ENCODE data around the gene STAC. TPM values are rescaled to one million over a fixed set of nuclear protein-coding genes. Genes with fewer than 3 reads are reported as not detected.

The STAC gene
- total and polyA plus RNA-seq, 5 donors from 2014 or later, result 0.59 to 1.0 (median 0.76) TPM

- Histone ChIP-seq H3K4me1 (ENCODE audit: control insufficient read depth, insufficient read depth, low read length, poor library complexity, severe bottlenecking) (no peaks in the 10 kb centered on the region), H3K27ac (ENCODE audit: insufficient read depth, low read length, poor library complexity, severe bottlenecking) (no peak overlapping the region), H3K36me3 (ENCODE audit: control insufficient read depth, insufficient read depth, low read length) (no peaks in the 10 kb centered on the region), H3K9me3 (ENCODE audit: control insufficient read depth in 2 of 2, low read length in 2 of 2) (no peaks in the 10 kb centered on the region), H3K4me3 (ENCODE audit: low read depth, low read length) (no peak overlapping the region), H3K27me3 (ENCODE audit: control insufficient read depth, insufficient read depth, low read length) (no peaks in the 10 kb centered on the region)
- Mint-ChIP-seq H3K27me3 (peaks cover 23% of the 10 kb centered on the region), H3K27ac (no peak overlapping the region), H3K4me3 (no peak overlapping the region), H3K9me3 (peaks cover 0 to 8% (median 0%) of the 10 kb centered on the region in 7 donors), H3K36me3 (no peaks in the 10 kb centered on the region), H3K4me1 (no peaks in the 10 kb centered on the region)
- no peak for DNase-seq
- no peak for ATAC-seq (ENCODE audit: low read depth in 2 of 2)
Observed at GRCh38 chr3:36397841-36398240, 17.5 kb downstream of the STAC start.

- H3K27ac ChIP-seq (ENCODE audit: insufficient read depth, low read length, poor library complexity, severe bottlenecking), result no peak overlapping the region
- Mint-ChIP-seq H3K27ac (no peak overlapping the region), H3K27me3 (peaks cover 14% of the 10 kb centered on the region), H3K4me1 (no peaks in the 10 kb centered on the region), H3K36me3 (no peaks in the 10 kb centered on the region), H3K4me3 (no peak overlapping the region), H3K9me3 (peaks cover 0 to 5% (median 0%) of the 10 kb centered on the region in 7 donors)
- H3K4me1 ChIP-seq (ENCODE audit: control insufficient read depth, insufficient read depth, low read length, poor library complexity, severe bottlenecking), result no peaks in the 10 kb centered on the region
- no peaks in the 10 kb centered on the region for H3K36me3 ChIP-seq (ENCODE audit: control insufficient read depth, insufficient read depth, low read length)
- ATAC-seq (ENCODE audit: low read depth in 2 of 2) (no peak), DNase-seq (no peak)
- H3K4me3 ChIP-seq (ENCODE audit: low read depth, low read length), result no peak overlapping the region
- H3K27me3 ChIP-seq (ENCODE audit: control insufficient read depth, insufficient read depth, low read length), result no peaks in the 10 kb centered on the region
- no peaks in the 10 kb centered on the region for H3K9me3 ChIP-seq (ENCODE audit: control insufficient read depth in 2 of 2, low read length in 2 of 2)
Observed at GRCh38 chr3:36399933-36400332, 19.6 kb downstream of the STAC start.

DNA sequence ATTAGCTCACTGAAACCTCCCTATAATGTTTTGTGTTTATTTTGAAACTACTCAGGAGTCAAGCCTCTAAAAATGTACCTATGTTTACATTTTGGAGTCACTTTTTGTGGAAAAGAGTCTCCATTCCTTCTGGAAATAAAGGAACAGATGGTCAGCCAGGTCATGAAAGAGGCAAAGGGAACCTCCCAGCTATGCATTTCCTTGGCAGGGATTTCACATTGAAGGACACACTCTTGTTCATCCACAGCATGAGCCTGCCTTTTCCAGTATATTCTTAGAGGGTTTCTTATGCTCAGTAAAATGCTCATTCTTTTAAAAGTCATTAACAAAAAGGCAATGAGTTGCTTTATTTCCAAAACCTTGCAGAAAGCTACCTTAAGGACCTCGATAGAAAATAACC, 20.8 kb downstream of the STAC start:
- Mint-ChIP-seq H3K4me1 (no peaks in the 10 kb centered on the region), H3K4me3 (no peak overlapping the region), H3K27ac (no peak overlapping the region), H3K36me3 (no peaks in the 10 kb centered on the region), H3K9me3 (peaks cover 0 to 3% (median 1%) of the 10 kb centered on the region in 7 donors), H3K27me3 (peaks cover 6% of the 10 kb centered on the region)
- DNase-seq (no peak), ATAC-seq (ENCODE audit: low read depth in 2 of 2) (no peak)
- Histone ChIP-seq H3K4me1 (ENCODE audit: control insufficient read depth, insufficient read depth, low read length, poor library complexity, severe bottlenecking) (no peaks in the 10 kb centered on the region), H3K9me3 (ENCODE audit: control insufficient read depth in 2 of 2, low read length in 2 of 2) (no peaks in the 10 kb centered on the region), H3K27me3 (ENCODE audit: control insufficient read depth, insufficient read depth, low read length) (no peaks in the 10 kb centered on the region), H3K4me3 (ENCODE audit: low read depth, low read length) (no peak overlapping the region), H3K27ac (ENCODE audit: insufficient read depth, low read length, poor library complexity, severe bottlenecking) (no peak overlapping the region), H3K36me3 (ENCODE audit: control insufficient read depth, insufficient read depth, low read length) (no peaks in the 10 kb centered on the region)

DNA sequence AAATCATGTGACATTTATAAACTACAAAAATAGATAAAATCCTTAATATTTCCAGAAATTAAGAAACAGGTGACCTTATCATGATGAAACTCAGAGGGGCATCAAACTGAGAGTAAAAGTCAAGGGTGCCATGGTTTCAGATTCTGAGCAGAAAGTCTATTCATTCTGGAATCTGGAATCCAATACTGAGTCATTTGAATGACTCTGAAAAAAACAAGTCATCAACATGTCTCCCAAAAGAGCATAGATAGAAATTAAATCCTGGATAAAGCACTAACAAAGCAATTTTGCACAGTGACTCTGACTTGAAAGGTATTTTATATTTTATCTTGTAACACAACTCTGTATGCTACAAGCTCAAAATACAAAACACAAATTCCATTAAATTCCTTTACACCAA, 23.4 kb downstream of the STAC start:
- Histone ChIP-seq H3K27ac (ENCODE audit: insufficient read depth, low read length, poor library complexity, severe bottlenecking) (no peak overlapping the region), H3K36me3 (ENCODE audit: control insufficient read depth, insufficient read depth, low read length) (no peaks in the 10 kb centered on the region), H3K4me3 (ENCODE audit: low read depth, low read length) (no peak overlapping the region), H3K9me3 (ENCODE audit: control insufficient read depth in 2 of 2, low read length in 2 of 2) (no peaks in the 10 kb centered on the region), H3K27me3 (ENCODE audit: control insufficient read depth, insufficient read depth, low read length) (no peaks in the 10 kb centered on the region), H3K4me1 (ENCODE audit: control insufficient read depth, insufficient read depth, low read length, poor library complexity, severe bottlenecking) (no peaks in the 10 kb centered on the region)
- ATAC-seq (ENCODE audit: low read depth in 2 of 2) (no peak), DNase-seq (no peak)
- no peaks in the 10 kb centered on the region for H3K36me3 Mint-ChIP-seq
- no peaks in the 10 kb centered on the region for H3K4me1 Mint-ChIP-seq
- no peak overlapping the region for H3K27ac Mint-ChIP-seq
- no peak overlapping the region for H3K4me3 Mint-ChIP-seq
- peaks cover 0 to 3% (median 0%) of the 10 kb centered on the region in 7 donors for H3K9me3 Mint-ChIP-seq
- H3K27me3 Mint-ChIP-seq, result peaks cover 12% of the 10 kb centered on the region

DNA sequence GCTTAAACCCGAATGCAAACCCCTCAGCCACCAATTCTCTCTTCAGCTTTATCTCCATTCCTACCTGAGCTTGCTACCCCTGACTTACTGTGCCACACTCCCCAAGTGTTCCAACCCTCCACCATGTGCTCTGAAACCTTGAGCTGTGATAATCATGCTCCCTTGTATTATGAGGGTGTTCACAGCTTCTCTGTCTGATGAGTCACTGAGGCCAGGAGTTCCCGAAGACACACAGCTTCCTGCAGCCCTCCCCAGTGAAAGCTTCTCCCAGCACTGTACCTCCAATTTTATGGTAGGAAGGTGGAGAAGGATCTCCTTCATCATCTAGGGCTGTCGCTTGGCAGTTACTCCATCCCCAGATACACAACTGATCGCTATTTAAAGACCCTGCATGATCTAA, 24.9 kb downstream of the STAC start:
- H3K9me3 Mint-ChIP-seq, result peaks cover 0 to 2% (median 0%) of the 10 kb centered on the region in 7 donors
- Histone ChIP-seq H3K4me1 (ENCODE audit: control insufficient read depth, insufficient read depth, low read length, poor library complexity, severe bottlenecking) (no peaks in the 10 kb centered on the region), H3K4me3 (ENCODE audit: low read depth, low read length) (no peak overlapping the region), H3K27ac (ENCODE audit: insufficient read depth, low read length, poor library complexity, severe bottlenecking) (no peak overlapping the region), H3K27me3 (ENCODE audit: control insufficient read depth, insufficient read depth, low read length) (no peaks in the 10 kb centered on the region), H3K9me3 (ENCODE audit: control insufficient read depth in 2 of 2, low read length in 2 of 2) (no peaks in the 10 kb centered on the region), H3K36me3 (ENCODE audit: control insufficient read depth, insufficient read depth, low read length) (no peaks in the 10 kb centered on the region)
- H3K27ac Mint-ChIP-seq, result no peak overlapping the region
- peaks cover 6% of the 10 kb centered on the region for H3K27me3 Mint-ChIP-seq
- DNase-seq (no peak), ATAC-seq (ENCODE audit: low read depth in 2 of 2) (no peak)
- H3K4me3 Mint-ChIP-seq, result no peak overlapping the region
- no peaks in the 10 kb centered on the region for H3K4me1 Mint-ChIP-seq
- no peaks in the 10 kb centered on the region for H3K36me3 Mint-ChIP-seq

GRCh38 chr3:36408146-36408545, 27.8 kb downstream of the STAC start:
- no peak overlapping the region for H3K27ac Mint-ChIP-seq
- no peaks in the 10 kb centered on the region for H3K36me3 Mint-ChIP-seq
- DNase-seq, result no peak
- Histone ChIP-seq H3K4me3 (ENCODE audit: low read depth, low read length) (no peak overlapping the region), H3K36me3 (ENCODE audit: control insufficient read depth, insufficient read depth, low read length) (no peaks in the 10 kb centered on the region), H3K9me3 (ENCODE audit: control insufficient read depth in 2 of 2, low read length in 2 of 2) (no peaks in the 10 kb centered on the region), H3K27ac (ENCODE audit: insufficient read depth, low read length, poor library complexity, severe bottlenecking) (no peak overlapping the region), H3K4me1 (ENCODE audit: control insufficient read depth, insufficient read depth, low read length, poor library complexity, severe bottlenecking) (no peaks in the 10 kb centered on the region), H3K27me3 (ENCODE audit: control insufficient read depth, insufficient read depth, low read length) (no peaks in the 10 kb centered on the region)
- peaks cover 0 to 1% (median 0%) of the 10 kb centered on the region in 7 donors for H3K9me3 Mint-ChIP-seq
- ATAC-seq (ENCODE audit: low read depth in 2 of 2), result no peak
- peaks cover 14% of the 10 kb centered on the region for H3K27me3 Mint-ChIP-seq
- no peak overlapping the region for H3K4me3 Mint-ChIP-seq
- H3K4me1 Mint-ChIP-seq, result no peaks in the 10 kb centered on the region

- H3K36me3 Mint-ChIP-seq, result no peaks in the 10 kb centered on the region
- H3K4me3 ChIP-seq (ENCODE audit: low read depth, low read length), result no peak overlapping the region
- no peaks in the 10 kb centered on the region for H3K9me3 ChIP-seq (ENCODE audit: control insufficient read depth in 2 of 2, low read length in 2 of 2)
- H3K4me1 ChIP-seq (ENCODE audit: control insufficient read depth, insufficient read depth, low read length, poor library complexity, severe bottlenecking), result no peaks in the 10 kb centered on the region
- no peak overlapping the region for H3K27ac Mint-ChIP-seq
- H3K4me3 Mint-ChIP-seq, result no peak overlapping the region
- H3K4me1 Mint-ChIP-seq, result no peaks in the 10 kb centered on the region
- no peaks in the 10 kb centered on the region for H3K36me3 ChIP-seq (ENCODE audit: control insufficient read depth, insufficient read depth, low read length)
- peaks cover 14% of the 10 kb centered on the region for H3K27me3 Mint-ChIP-seq
- ATAC-seq (ENCODE audit: low read depth in 2 of 2), result no peak
- no peak for DNase-seq
- no peak overlapping the region for H3K27ac ChIP-seq (ENCODE audit: insufficient read depth, low read length, poor library complexity, severe bottlenecking)
- H3K27me3 ChIP-seq (ENCODE audit: control insufficient read depth, insufficient read depth, low read length), result no peaks in the 10 kb centered on the region
- peaks cover 0 to 1% (median 0%) of the 10 kb centered on the region in 7 donors for H3K9me3 Mint-ChIP-seq
Observed at GRCh38 chr3:36409862-36410261, 29.6 kb downstream of the STAC start.

DNA sequence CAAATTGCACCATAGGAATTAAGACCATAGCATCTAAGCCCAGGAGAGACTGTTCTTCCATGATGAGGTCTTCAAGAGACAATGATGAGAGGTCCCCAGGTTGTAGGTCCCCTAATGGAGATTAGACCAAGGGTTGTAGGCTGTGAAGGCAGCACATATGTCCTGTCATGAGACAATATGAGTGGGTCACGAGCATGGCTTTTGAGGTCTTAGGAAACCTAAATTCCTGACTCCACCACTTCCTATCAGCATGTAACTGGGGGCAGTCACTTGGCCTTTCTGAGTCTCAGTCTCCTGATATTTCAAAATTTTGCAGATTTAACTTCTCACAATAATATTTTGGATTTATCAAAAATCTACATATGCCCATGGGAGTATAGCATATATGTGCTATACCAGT, 31.3 kb downstream of the STAC start:
- Histone ChIP-seq H3K4me3 (ENCODE audit: low read depth, low read length) (no peak overlapping the region), H3K4me1 (ENCODE audit: control insufficient read depth, insufficient read depth, low read length, poor library complexity, severe bottlenecking) (no peaks in the 10 kb centered on the region), H3K36me3 (ENCODE audit: control insufficient read depth, insufficient read depth, low read length) (no peaks in the 10 kb centered on the region), H3K9me3 (ENCODE audit: control insufficient read depth in 2 of 2, low read length in 2 of 2) (no peaks in the 10 kb centered on the region), H3K27me3 (ENCODE audit: control insufficient read depth, insufficient read depth, low read length) (no peaks in the 10 kb centered on the region), H3K27ac (ENCODE audit: insufficient read depth, low read length, poor library complexity, severe bottlenecking) (no peak overlapping the region)
- Mint-ChIP-seq H3K36me3 (no peaks in the 10 kb centered on the region), H3K4me1 (no peaks in the 10 kb centered on the region), H3K4me3 (no peak overlapping the region), H3K9me3 (peaks cover 0 to 4% (median 0%) of the 10 kb centered on the region in 7 donors), H3K27me3 (peaks cover 16% of the 10 kb centered on the region), H3K27ac (no peak overlapping the region)
- no peak for DNase-seq
- no peak for ATAC-seq (ENCODE audit: low read depth in 2 of 2)

All from CD4-positive, CD25-positive, alpha-beta regulatory T cell (primary cell).